IPS-15b (cell line): Measurements from ENCODE around the gene BPIFB2.
"Not testable (repeated sequence)": the region's sequence is repeated elsewhere in the genome, so short reads cannot be mapped to it uniquely, and the experiment has no call there.

Experiments used
- H3K27me3 ChIP-seq: one replicate; pipeline ENCODE4 v1.6.1; 2013; ENCODE audit warnings: low read length; ENCODE audit not compliant: control insufficient read depth, insufficient read depth
- H3K36me3 ChIP-seq: one replicate; pipeline ENCODE4 v1.6.1; 2013; ENCODE audit warnings: low read length; ENCODE audit not compliant: control insufficient read depth, insufficient read depth
- H3K4me1 ChIP-seq: one replicate; pipeline ENCODE4 v1.6.1; 2013; ENCODE audit warnings: mild to moderate bottlenecking, low read length; ENCODE audit not compliant: control insufficient read depth, insufficient read depth
- H3K4me3 ChIP-seq: one replicate; pipeline ENCODE4 v1.5.1; 2013; ENCODE audit warnings: low read depth, low read length
- H3K9ac ChIP-seq: one replicate; pipeline ENCODE4 v1.6.1; 2013; ENCODE audit warnings: low read depth, mild to moderate bottlenecking, low read length
- H3K9me3 ChIP-seq: one replicate; pipeline ENCODE4 v1.6.1; 2013; ENCODE audit warnings: mild to moderate bottlenecking, low read length; ENCODE audit not compliant: control insufficient read depth, insufficient read depth

Gene BPIFB2

GRCh38 chr20:33045129-33045721, 37.7 kb downstream of the BPIFB2 start:
- not testable (repeated sequence) for H3K4me3 ChIP-seq, H3K4me1 ChIP-seq, H3K9me3 ChIP-seq, H3K9ac ChIP-seq, H3K36me3 ChIP-seq, H3K27me3 ChIP-seq

- no peaks in the 10 kb centered on the region for H3K27me3 ChIP-seq
- no peak overlapping the region for H3K9ac ChIP-seq
- H3K36me3 ChIP-seq = no peaks in the 10 kb centered on the region
- H3K4me3 ChIP-seq = no peak overlapping the region
- H3K4me1 ChIP-seq = no peaks in the 10 kb centered on the region
- no peaks in the 10 kb centered on the region for H3K9me3 ChIP-seq
These were observed 38.9 kb downstream of the BPIFB2 start for GRCh38 chr20:33046412-33046811.

GRCh38 chr20:33051333-33051732, 43.8 kb downstream of the BPIFB2 start:
- no peaks in the 10 kb centered on the region for H3K27me3 ChIP-seq
- no peaks in the 10 kb centered on the region for H3K9me3 ChIP-seq
- peaks cover 3% of the 10 kb centered on the region for H3K4me1 ChIP-seq
- H3K4me3 ChIP-seq = no peak overlapping the region
- H3K36me3 ChIP-seq = no peaks in the 10 kb centered on the region
- H3K9ac ChIP-seq = no peak overlapping the region

GRCh38 chr20:33053291-33054106, 46.0 kb downstream of the BPIFB2 start, which contains the start of gene BPIFB3:
Gene BPIFB3, plus strand, starts transcription at chr20:33053903. Its CDS starts 1,533 bp downstream, at chr20:33055436.
- no peaks in the 10 kb centered on the region for H3K9me3 ChIP-seq
- no peaks in the 10 kb centered on the region for H3K36me3 ChIP-seq
- peaks cover 3% of the 10 kb centered on the region for H3K4me1 ChIP-seq
- H3K9ac ChIP-seq = no peak within 1 kb of the TSS
- no peak within 1 kb of the TSS for H3K4me3 ChIP-seq
- no peaks in the 10 kb centered on the region for H3K27me3 ChIP-seq

GRCh38 chr20:33054381-33054780, 46.9 kb downstream of the BPIFB2 start:
- no peaks in the 10 kb centered on the region for H3K9me3 ChIP-seq
- no peaks in the 10 kb centered on the region for H3K27me3 ChIP-seq
- H3K4me3 ChIP-seq = no peak overlapping the region
- peaks cover 3% of the 10 kb centered on the region for H3K4me1 ChIP-seq
- no peak overlapping the region for H3K9ac ChIP-seq
- no peaks in the 10 kb centered on the region for H3K36me3 ChIP-seq

DNA sequence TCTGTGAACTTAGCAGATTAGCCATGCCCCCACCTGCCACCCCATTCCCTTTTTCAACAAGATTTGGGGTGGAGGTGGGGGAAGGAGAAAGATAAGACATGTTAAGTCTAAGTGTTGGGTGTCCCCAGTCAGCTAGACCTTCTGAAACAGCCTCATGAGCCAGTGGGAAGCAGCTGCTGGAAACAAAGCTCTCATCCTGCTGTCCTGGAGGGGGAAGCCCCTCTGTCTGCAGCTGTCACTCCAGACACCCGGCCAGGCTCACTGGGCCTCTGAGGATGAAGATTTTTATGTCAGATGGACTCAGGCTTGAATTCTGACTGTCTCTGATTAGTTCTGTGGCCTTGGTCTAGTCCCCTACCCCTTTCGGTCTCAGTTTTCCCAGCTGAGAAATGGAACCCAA, 47.3 kb downstream of the BPIFB2 start:
- Histone ChIP-seq H3K4me1 (peaks cover 3% of the 10 kb centered on the region), H3K36me3 (no peaks in the 10 kb centered on the region), H3K4me3 (no peak overlapping the region), H3K9me3 (no peaks in the 10 kb centered on the region), H3K27me3 (no peaks in the 10 kb centered on the region), H3K9ac (no peak overlapping the region)

GRCh38 chr20:33059136-33059535, 51.6 kb downstream of the BPIFB2 start:
- no peaks in the 10 kb centered on the region for H3K4me1 ChIP-seq
- H3K36me3 ChIP-seq = no peaks in the 10 kb centered on the region
- H3K27me3 ChIP-seq = no peaks in the 10 kb centered on the region
- H3K9ac ChIP-seq = no peak overlapping the region
- no peaks in the 10 kb centered on the region for H3K9me3 ChIP-seq
- no peak overlapping the region for H3K4me3 ChIP-seq

GRCh38 chr20:33059741-33060390, 52.4 kb downstream of the BPIFB2 start:
- Histone ChIP-seq H3K27me3 (no peaks in the 10 kb centered on the region), H3K4me3 (no peak overlapping the region), H3K9me3 (no peaks in the 10 kb centered on the region), H3K9ac (no peak overlapping the region), H3K36me3 (no peaks in the 10 kb centered on the region), H3K4me1 (no peaks in the 10 kb centered on the region)

DNA sequence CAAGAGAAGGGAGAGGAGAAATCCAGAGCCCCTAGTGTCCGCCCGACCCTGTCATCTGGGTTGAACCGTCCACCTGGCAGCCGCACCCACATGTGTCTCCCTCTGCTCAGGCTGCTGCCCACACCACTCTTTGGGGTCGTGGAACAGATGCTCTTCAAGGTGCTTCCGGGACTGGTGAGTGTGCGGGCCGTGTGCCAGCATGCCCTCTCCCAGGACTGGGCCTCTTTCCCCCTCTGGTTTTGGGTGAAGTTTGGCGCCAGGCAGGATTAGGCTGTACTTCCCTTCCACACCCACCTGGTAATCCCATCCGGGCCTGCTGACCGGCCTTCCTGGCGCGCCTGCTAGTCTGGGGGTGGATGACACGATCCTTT, 54.1 kb downstream of the BPIFB2 start:
- Histone ChIP-seq H3K4me3 (no peak overlapping the region), H3K9me3 (no peaks in the 10 kb centered on the region), H3K4me1 (no peaks in the 10 kb centered on the region), H3K9ac (no peak overlapping the region), H3K27me3 (no peaks in the 10 kb centered on the region), H3K36me3 (no peaks in the 10 kb centered on the region)

- H3K4me3 ChIP-seq = no peak overlapping the region
- H3K36me3 ChIP-seq = no peaks in the 10 kb centered on the region
- no peaks in the 10 kb centered on the region for H3K27me3 ChIP-seq
- no peaks in the 10 kb centered on the region for H3K9me3 ChIP-seq
- no peak overlapping the region for H3K9ac ChIP-seq
- H3K4me1 ChIP-seq = no peaks in the 10 kb centered on the region
These were observed 54.8 kb downstream of the BPIFB2 start for GRCh38 chr20:33062105-33062824.

- H3K9ac ChIP-seq = no peak overlapping the region
- H3K4me3 ChIP-seq = no peak overlapping the region
- no peaks in the 10 kb centered on the region for H3K36me3 ChIP-seq
These were observed 55.3 kb downstream of the BPIFB2 start for GRCh38 chr20:33062825-33063149.

More at GRCh38 chr20:33062825-33063149, 55.3 kb downstream of the BPIFB2 start:
- Histone ChIP-seq H3K4me1 (no peaks in the 10 kb centered on the region), H3K9me3 (no peaks in the 10 kb centered on the region), H3K27me3 (no peaks in the 10 kb centered on the region)
